Stimulated activated CD4-positive, alpha-beta T cell treated with anti-CD3 and anti-CD28 coated beads, Interleukin-4, amount 100 ng/mL, for 24 hours (primary cell): ENCODE results near the gene CCDC201.
"Not testable (repeated sequence)": the region's sequence is repeated elsewhere in the genome, so short reads cannot be mapped to it uniquely, and the experiment has no call there.

Source experiments
- DNase-seq: peaks from one replicate; pipeline ENCODE4 v3.0.0-alpha.2; 2020

The CCDC201 gene

GRCh38 chr7:45813771-45814170 lies 59.1 kb downstream of the CCDC201 start:
- not testable (repeated sequence) for DNase-seq

- no peak for DNase-seq
Observed at GRCh38 chr7:45812946-45813345, 59.9 kb downstream of the CCDC201 start.

- DNase-seq, result not testable (repeated sequence)
Observed at GRCh38 chr7:45811652-45812234, 61.1 kb downstream of the CCDC201 start.

GRCh38 chr7:45810451-45811005 lies 62.4 kb downstream of the CCDC201 start:
- DNase-seq, result not testable (repeated sequence)
